Cardiac fibroblast (primary cell): ENCODE measurements around the gene GRIN1.
"Not testable (repeated sequence)": the region's sequence is repeated elsewhere in the genome, so short reads cannot be mapped to it uniquely, and the experiment has no call there.

Experiments
- DNase-seq, 2 donors: peaks; one replicate each; pipeline versions ENCODE4 v3.0.0 to v3.0.0-alpha.2; 2010; ENCODE audit warnings: low read depth in 2 of 2
- H3K4me3 ChIP-seq, 2 donors: replicated peaks in 1 of 2; 1 replicate in 1 of 2; 2 replicates in 1 of 2; pipeline ENCODE4 v1.5.1; 2011; ENCODE audit warnings: low read depth in 2 of 2, low read length in 2 of 2, mild to moderate bottlenecking in 2 of 2, moderate library complexity in 1 of 2
- CTCF ChIP-seq: IDR thresholded peaks from one replicate; pipeline ENCODE4 v1.5.1; 2011; ENCODE audit warnings: low read depth, mild to moderate bottlenecking, low read length, inconsistent platforms

Gene GRIN1

DNA sequence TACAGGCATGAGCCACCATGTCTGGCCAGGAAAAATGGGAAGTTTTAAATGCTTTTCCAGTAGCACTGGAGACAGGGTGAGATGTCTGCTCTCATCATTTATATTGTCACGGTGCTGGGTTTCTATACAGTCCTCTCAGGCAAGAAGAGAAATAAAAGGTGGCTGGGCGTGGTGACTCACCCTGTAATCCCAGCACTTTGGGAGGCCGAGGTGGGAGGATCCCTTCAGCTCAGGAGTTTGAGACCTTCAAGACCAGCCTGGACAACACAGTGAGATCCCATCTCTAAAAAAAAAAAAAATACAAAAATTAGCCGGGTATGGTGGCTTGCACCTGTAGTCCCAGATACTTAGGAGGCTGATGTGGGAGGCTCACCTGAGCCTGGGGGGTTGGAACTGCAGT is 4.8 kb upstream of the GRIN1 start:
- TF ChIP-seq CTCF: no peak
- no peak for DNase-seq
- H3K4me3 ChIP-seq: no peak overlapping the region

- not testable (repeated sequence) for DNase-seq, H3K4me3 ChIP-seq
Observed at GRCh38 chr9:137135154-137135553, 3.8 kb upstream of the GRIN1 start.

DNA sequence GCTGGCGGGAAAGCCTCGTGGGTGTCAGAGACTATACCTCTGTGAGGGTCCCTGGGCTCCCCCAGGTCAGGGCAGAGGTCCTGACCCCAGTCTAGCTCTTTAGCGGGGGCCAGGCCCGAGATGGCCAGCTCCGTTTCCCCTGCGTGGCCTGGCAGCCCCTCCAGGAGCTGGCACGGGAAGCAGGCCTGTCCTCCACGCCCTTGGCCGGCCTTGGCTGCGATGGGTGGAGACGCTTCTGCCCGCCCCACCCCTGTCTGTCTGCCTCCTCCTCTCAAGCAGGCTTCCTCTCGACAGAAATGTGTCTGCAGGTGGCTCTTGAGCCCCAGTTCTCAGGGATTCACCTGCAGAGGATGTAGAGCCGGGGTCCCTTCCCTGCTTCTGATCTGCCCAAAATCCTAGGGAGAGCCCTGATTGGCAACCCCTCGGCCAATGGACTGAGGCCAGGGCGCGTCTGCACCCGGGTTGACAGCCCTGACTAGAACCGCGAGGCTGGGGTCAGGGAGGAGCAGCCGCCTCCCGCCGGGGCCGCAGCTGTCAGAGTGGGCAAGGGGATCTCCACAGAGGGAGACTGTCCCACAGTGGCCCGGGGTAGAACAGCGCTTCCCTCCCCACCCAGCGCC is 2.6 kb upstream of the GRIN1 start:
- no peak overlapping the region for H3K4me3 ChIP-seq
- no peak for DNase-seq
- no peak for TF ChIP-seq CTCF

- no peak overlapping the region for H3K4me3 ChIP-seq
- TF ChIP-seq CTCF: no peak
- DNase-seq: no peak
Observed at GRCh38 chr9:137136881-137137607, 1.9 kb upstream of the GRIN1 start.

DNA sequence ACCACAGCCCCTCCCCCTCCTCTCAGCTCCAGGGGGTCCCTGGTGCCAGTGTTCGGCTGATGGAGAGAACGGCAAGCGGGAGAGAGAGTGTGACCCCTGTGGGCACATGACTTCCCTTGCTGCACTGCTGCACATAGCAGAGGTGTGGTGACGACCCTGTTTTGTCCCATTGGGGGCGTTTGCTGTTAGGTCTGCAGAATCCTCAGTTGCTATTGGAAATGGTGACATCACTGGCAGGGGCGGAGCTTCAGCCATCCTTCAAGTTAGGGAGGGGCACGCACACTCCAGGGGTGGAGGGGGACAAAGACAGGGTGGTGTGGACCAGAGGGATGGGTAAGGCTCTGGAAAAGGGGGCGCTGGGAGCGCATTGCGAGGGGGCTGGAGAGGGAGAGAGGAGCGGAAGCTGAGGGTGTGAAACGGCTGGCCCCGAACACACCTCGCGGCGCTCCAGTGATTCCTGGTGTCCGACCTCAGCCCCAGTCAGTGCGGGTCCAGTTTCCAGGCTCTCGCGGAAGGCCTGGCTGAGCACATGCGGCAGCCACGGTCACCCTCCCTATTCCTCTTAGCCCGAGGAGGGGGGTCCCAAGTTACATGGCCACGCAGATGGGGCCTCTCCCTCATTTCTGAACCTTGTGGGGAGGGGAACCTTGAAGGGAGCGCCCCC is 764 bp upstream of the GRIN1 start:
- no peak for TF ChIP-seq CTCF
- no peak for DNase-seq
- H3K4me3 ChIP-seq: no peak overlapping the region

DNA sequence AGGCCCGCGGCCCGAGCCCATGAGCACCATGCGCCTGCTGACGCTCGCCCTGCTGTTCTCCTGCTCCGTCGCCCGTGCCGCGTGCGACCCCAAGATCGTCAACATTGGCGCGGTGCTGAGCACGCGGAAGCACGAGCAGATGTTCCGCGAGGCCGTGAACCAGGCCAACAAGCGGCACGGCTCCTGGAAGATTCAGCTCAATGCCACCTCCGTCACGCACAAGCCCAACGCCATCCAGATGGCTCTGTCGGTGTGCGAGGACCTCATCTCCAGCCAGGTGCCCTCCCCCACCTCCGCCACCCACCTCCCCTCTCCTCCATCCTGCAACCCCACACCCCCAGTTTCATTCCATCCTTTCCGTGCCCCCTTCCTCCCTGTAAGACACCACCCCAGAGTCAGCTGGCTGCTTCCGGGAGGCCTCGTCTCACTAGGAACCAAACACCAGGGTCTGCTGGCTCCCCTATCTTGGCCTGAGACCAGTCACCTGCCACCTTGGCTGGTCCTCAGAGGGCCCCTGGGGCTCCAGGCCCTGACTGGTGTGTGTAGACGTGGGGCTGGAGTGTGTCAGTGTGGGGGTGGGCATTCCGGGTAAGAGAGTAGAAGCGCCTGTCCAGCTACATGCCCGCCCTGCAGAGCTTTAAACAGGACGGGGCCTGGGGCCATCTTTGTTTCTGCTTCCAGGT is 655 bp downstream of the GRIN1 start:
- no peak overlapping the region for H3K4me3 ChIP-seq
- no peak for DNase-seq
- TF ChIP-seq CTCF: no peak
